Measurements from ENCODE around the gene NRIP1.

Gene NRIP1

DNA sequence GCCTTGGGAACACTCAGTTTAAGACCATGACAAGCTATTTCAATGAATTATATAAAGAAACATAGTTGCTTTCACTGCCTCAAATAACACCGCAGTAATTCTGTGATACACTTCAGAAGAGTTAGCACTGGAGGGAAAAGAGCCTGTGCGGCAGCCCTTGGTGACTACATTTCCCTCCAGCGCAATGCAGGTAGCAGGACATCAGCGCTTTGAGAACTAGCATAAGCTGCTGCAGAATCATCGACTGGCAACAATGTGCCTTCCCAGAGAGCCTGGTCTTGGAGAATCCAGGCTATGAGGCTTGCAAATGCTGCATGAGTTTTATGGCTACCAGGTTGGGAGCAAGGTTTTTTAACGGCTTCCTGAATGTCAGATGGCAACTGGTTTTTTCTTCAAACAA is 7.5 kb downstream of the NRIP1 start:
- Histone ChIP-seq H3K4me1 (ENCODE audit: control insufficient read depth, insufficient read depth, low read length, unreplicated experiment) (peaks cover 68% of the 10 kb centered on the region), H2AFZ (ENCODE audit: low read length, unreplicated experiment) (no peak overlapping the region), H3K79me2 (ENCODE audit: control insufficient read depth, insufficient read depth, low read length, unreplicated experiment) (peaks cover 99% of the 10 kb centered on the region), H3K27me3 (ENCODE audit: insufficient read depth, low read length) (no peaks in the 10 kb centered on the region), H3K36me3 (ENCODE audit: insufficient read depth, low read length) (no peaks in the 10 kb centered on the region), H3K4me3 (ENCODE audit: low read depth, low read length) (peak overlapping the region; percentile 31; the same call in 1 of the 2 replicates), H3K27ac (ENCODE audit: low read depth, low read length) (no peak overlapping the region)

GRCh38 chr21:15054606-15055239 is 10.1 kb downstream of the NRIP1 start:
- Histone ChIP-seq H2AFZ (ENCODE audit: low read length, unreplicated experiment) (no peak overlapping the region), H3K27me3 (ENCODE audit: insufficient read depth, low read length) (no peaks in the 10 kb centered on the region), H3K27ac (ENCODE audit: low read depth, low read length) (no peak overlapping the region), H3K79me2 (ENCODE audit: control insufficient read depth, insufficient read depth, low read length, unreplicated experiment) (peaks cover 98% of the 10 kb centered on the region), H3K4me1 (ENCODE audit: control insufficient read depth, insufficient read depth, low read length, unreplicated experiment) (peaks cover 52% of the 10 kb centered on the region), H3K4me3 (ENCODE audit: low read depth, low read length) (no peak overlapping the region), H3K36me3 (ENCODE audit: insufficient read depth, low read length) (no peaks in the 10 kb centered on the region)

DNA sequence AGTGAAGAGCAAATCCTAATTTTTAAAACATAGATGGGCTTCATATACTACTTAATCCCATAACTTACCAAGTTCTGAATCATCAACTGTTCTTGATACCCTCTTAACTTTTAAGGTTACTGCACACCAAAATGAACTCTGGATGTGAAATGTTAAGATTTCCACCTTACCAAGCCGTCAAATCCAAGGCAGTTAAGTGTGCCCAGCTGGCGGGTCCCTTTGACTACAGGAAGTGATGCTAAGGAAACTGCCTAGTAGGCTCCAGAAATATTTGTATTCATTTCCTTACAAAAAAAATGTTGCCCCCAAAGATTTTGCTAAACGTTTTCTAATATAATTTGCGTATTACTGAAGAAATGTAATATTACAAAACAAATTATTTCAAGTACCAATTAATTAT is 10.7 kb downstream of the NRIP1 start:
- Histone ChIP-seq H3K79me2 (ENCODE audit: control insufficient read depth, insufficient read depth, low read length, unreplicated experiment) (peaks cover 97% of the 10 kb centered on the region), H3K27ac (ENCODE audit: low read depth, low read length) (no peak overlapping the region), H3K4me3 (ENCODE audit: low read depth, low read length) (no peak overlapping the region)

DNA sequence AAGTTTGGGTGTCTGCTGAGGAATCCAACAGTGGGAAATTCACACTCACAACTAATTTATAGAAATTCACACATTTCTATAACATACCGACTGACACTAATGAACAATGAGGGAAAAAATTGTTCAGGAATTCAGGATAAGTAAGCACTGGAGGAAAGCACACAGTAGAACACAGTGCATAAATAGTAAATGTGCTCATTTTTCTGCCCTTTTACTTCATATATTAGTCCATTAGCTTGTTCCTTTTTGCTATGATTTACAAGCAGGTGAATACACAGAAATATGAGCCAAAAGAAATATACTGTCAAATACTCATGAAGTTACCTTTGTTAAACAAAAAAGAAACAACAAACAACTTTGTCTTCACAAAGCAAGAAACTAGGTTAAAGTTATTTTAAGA is 11.3 kb downstream of the NRIP1 start:
- H3K79me2 ChIP-seq (ENCODE audit: control insufficient read depth, insufficient read depth, low read length, unreplicated experiment) = peaks cover 97% of the 10 kb centered on the region
- H3K4me3 ChIP-seq (ENCODE audit: low read depth, low read length) = no peak overlapping the region
- H3K4me1 ChIP-seq (ENCODE audit: control insufficient read depth, insufficient read depth, low read length, unreplicated experiment) = peaks cover 44% of the 10 kb centered on the region
- H3K36me3 ChIP-seq (ENCODE audit: insufficient read depth, low read length) = no peaks in the 10 kb centered on the region
- H3K27me3 ChIP-seq (ENCODE audit: insufficient read depth, low read length) = no peaks in the 10 kb centered on the region
- no peak overlapping the region for H3K27ac ChIP-seq (ENCODE audit: low read depth, low read length)
- H2AFZ ChIP-seq (ENCODE audit: low read length, unreplicated experiment) = no peak overlapping the region

More for the DNA sequence above, 10.7 kb downstream of the NRIP1 start:
- peaks cover 46% of the 10 kb centered on the region for H3K4me1 ChIP-seq (ENCODE audit: control insufficient read depth, insufficient read depth, low read length, unreplicated experiment)
- H3K27me3 ChIP-seq (ENCODE audit: insufficient read depth, low read length) = no peaks in the 10 kb centered on the region
- no peak overlapping the region for H2AFZ ChIP-seq (ENCODE audit: low read length, unreplicated experiment)
- no peaks in the 10 kb centered on the region for H3K36me3 ChIP-seq (ENCODE audit: insufficient read depth, low read length)

GRCh38 chr21:15052459-15052763 is 12.4 kb downstream of the NRIP1 start:
- Histone ChIP-seq H3K4me3 (ENCODE audit: low read depth, low read length) (peak overlapping the region; percentile 56), H3K27ac (ENCODE audit: low read depth, low read length) (no peak overlapping the region), H3K36me3 (ENCODE audit: insufficient read depth, low read length) (no peaks in the 10 kb centered on the region), H3K4me1 (ENCODE audit: control insufficient read depth, insufficient read depth, low read length, unreplicated experiment) (peaks cover 34% of the 10 kb centered on the region), H3K79me2 (ENCODE audit: control insufficient read depth, insufficient read depth, low read length, unreplicated experiment) (peaks cover 96% of the 10 kb centered on the region), H2AFZ (ENCODE audit: low read length, unreplicated experiment) (no peak overlapping the region), H3K27me3 (ENCODE audit: insufficient read depth, low read length) (no peaks in the 10 kb centered on the region)

GRCh38 chr21:15051644-15052458 is 12.9 kb downstream of the NRIP1 start:
- Histone ChIP-seq H3K36me3 (ENCODE audit: insufficient read depth, low read length) (no peaks in the 10 kb centered on the region), H3K4me1 (ENCODE audit: control insufficient read depth, insufficient read depth, low read length, unreplicated experiment) (peaks cover 29% of the 10 kb centered on the region), H2AFZ (ENCODE audit: low read length, unreplicated experiment) (no peak overlapping the region), H3K27ac (ENCODE audit: low read depth, low read length) (no peak overlapping the region), H3K27me3 (ENCODE audit: insufficient read depth, low read length) (no peaks in the 10 kb centered on the region), H3K4me3 (ENCODE audit: low read depth, low read length) (peak overlapping the region; percentile 56), H3K79me2 (ENCODE audit: control insufficient read depth, insufficient read depth, low read length, unreplicated experiment) (peaks cover 92% of the 10 kb centered on the region)

DNA sequence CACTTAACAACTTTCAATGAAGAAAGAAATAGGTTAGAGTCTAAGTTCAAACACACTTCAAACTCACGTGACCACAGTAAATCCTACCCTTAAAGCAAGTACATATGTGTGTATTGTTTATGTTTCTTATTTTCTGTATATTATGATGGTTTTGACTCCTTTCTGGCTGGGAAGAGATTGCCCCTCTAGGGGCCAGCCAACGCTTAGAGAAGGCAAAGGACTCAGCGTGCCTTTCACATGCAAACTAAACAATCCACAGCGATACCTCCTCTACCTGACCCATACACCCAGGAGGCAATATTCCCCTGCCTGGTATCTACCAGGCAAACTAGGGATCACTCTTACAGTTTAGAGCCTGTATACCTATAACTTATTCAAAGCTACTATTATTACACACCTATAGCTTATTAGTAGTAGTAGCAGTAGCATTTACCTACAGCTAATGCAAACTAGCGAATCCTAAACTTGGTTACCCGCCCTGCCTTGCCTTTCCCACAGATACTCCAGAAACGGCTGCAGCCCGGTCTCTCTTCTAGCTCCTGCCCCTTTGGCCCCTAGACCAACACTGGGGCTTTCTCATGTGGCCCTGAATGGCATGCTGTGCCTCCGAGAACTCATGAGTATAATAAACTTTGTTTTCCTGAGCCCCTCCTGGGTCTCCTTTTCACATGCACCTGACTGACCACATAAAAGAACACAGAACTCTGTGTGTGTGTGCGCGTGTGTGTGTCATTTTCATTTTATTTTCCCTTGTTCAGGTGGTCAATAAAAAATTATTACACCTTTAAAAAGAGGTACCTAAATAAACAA is 14.0 kb downstream of the NRIP1 start:
- Histone ChIP-seq H3K36me3 (ENCODE audit: insufficient read depth, low read length) (no peaks in the 10 kb centered on the region), H3K27ac (ENCODE audit: low read depth, low read length) (no peak overlapping the region), H3K79me2 (ENCODE audit: control insufficient read depth, insufficient read depth, low read length, unreplicated experiment) (peaks cover 92% of the 10 kb centered on the region), H3K4me1 (ENCODE audit: control insufficient read depth, insufficient read depth, low read length, unreplicated experiment) (peaks cover 25% of the 10 kb centered on the region), H2AFZ (ENCODE audit: low read length, unreplicated experiment) (no peak overlapping the region), H3K27me3 (ENCODE audit: insufficient read depth, low read length) (no peaks in the 10 kb centered on the region), H3K4me3 (ENCODE audit: low read depth, low read length) (no peak overlapping the region)

DNA sequence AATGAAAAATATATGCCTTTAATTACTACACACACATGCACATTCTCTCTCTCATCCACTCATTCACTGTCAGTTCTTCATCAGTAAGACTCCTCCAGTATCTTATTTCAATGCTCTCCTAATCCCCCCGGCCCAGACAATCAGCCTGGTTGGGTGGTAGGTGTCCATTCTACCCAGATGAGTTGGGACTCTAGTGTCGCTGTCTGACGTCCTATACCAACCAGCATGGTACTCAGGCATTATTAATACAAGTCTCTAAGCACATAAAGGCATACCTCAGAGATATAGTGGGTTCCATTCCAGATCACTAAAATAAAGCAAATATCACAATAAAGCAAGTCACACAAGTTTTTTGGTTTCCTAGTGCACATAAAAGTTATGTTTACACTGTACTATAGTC is 19.8 kb downstream of the NRIP1 start:
- H3K79me2 ChIP-seq (ENCODE audit: control insufficient read depth, insufficient read depth, low read length, unreplicated experiment) = peaks cover 70% of the 10 kb centered on the region

DNA sequence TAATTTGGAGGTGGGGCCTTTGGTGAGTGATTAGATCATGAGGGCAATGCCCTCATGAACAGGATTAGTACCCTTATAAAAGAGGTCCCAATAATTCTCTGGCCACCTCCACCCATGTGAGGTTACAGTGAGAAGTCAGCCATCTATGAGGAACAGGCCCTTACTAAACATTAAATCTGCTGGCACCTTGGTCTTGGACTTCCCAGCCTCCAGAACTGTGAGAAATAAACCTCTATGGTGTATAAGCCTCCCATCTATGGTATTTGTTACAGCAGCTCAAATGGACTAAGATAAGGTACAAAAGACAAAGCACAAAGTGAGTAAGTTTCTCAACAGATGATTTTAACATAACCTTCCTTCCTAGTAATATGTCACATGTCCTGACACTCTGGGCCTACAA is 22.3 kb downstream of the NRIP1 start:
- Histone ChIP-seq H3K36me3 (ENCODE audit: insufficient read depth, low read length) (peaks cover 4% of the 10 kb centered on the region; the same call in 1 of the 2 replicates), H3K4me3 (ENCODE audit: low read depth, low read length) (no peak overlapping the region), H3K27ac (ENCODE audit: low read depth, low read length) (no peak overlapping the region), H2AFZ (ENCODE audit: low read length, unreplicated experiment) (no peak overlapping the region), H3K4me1 (ENCODE audit: control insufficient read depth, insufficient read depth, low read length, unreplicated experiment) (no peaks in the 10 kb centered on the region), H3K79me2 (ENCODE audit: control insufficient read depth, insufficient read depth, low read length, unreplicated experiment) (peaks cover 55% of the 10 kb centered on the region), H3K27me3 (ENCODE audit: insufficient read depth, low read length) (no peaks in the 10 kb centered on the region)

More for the DNA sequence above, 19.8 kb downstream of the NRIP1 start:
- Histone ChIP-seq H3K4me1 (ENCODE audit: control insufficient read depth, insufficient read depth, low read length, unreplicated experiment) (no peaks in the 10 kb centered on the region), H3K4me3 (ENCODE audit: low read depth, low read length) (no peak overlapping the region), H3K27ac (ENCODE audit: low read depth, low read length) (no peak overlapping the region), H3K36me3 (ENCODE audit: insufficient read depth, low read length) (peaks cover 4% of the 10 kb centered on the region; the same call in 1 of the 2 replicates), H2AFZ (ENCODE audit: low read length, unreplicated experiment) (no peak overlapping the region), H3K27me3 (ENCODE audit: insufficient read depth, low read length) (no peaks in the 10 kb centered on the region)

DNA sequence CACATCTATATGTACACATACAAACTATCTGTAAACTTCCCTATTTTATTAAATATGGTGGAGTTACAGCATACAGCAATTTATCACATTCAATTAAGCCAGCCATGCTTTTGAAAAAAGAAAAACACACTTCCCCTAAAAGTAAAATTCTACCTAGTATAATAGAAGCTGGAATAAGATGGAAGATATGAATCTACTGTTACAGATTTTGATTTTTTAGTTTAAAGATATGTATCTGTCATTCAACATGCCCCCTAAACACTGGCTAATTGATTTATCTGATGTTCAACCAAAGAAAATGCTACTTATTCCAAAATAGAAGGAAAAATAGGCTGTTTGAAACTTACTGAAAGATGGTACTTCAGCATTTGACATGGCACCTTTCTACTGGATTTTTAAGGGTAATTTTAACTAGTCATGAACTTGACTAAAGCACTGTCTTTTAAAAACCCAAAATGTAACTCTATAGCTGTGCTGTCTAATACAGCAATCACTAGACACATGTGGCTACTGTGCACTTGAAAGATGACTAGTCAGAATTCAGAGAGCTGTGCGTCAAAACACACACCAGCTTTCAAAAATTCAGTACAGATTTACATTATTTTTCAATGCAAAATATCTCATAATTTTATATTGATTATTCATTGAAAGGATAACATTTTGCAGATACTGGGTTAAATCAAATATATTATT is 25.0 kb downstream of the NRIP1 start:
- Histone ChIP-seq H3K4me3 (ENCODE audit: low read depth, low read length) (no peak overlapping the region), H3K4me1 (ENCODE audit: control insufficient read depth, insufficient read depth, low read length, unreplicated experiment) (peaks cover 9% of the 10 kb centered on the region), H3K27ac (ENCODE audit: low read depth, low read length) (no peak overlapping the region), H2AFZ (ENCODE audit: low read length, unreplicated experiment) (no peak overlapping the region), H3K36me3 (ENCODE audit: insufficient read depth, low read length) (peaks cover 4% of the 10 kb centered on the region; the same call in 1 of the 2 replicates), H3K27me3 (ENCODE audit: insufficient read depth, low read length) (no peaks in the 10 kb centered on the region), H3K79me2 (ENCODE audit: control insufficient read depth, insufficient read depth, low read length, unreplicated experiment) (peaks cover 42% of the 10 kb centered on the region)
